Testis (tissue), 3 donors: ENCODE measurements around the gene STRN4. TPM values are rescaled to one million over a fixed set of nuclear protein-coding genes. Genes with fewer than 3 reads are reported as not detected.

Experiments
- DNase-seq: peaks from one replicate; pipeline ENCODE4 v3.0.0-alpha.2; 2019
- H3K27ac ChIP-seq, 2 donors: fragments of 200-600 bp; sonication (generic); one replicate each; pipeline ENCODE4 v1.5.1; 2019
- H3K27me3 ChIP-seq: fragments of 200-600 bp; sonication (generic); one replicate; pipeline ENCODE4 v1.5.1; 2019
- H3K36me3 ChIP-seq: fragments of 200-600 bp; sonication (generic); one replicate; pipeline ENCODE4 v1.5.1; 2017; ENCODE audit warnings: low read depth; ENCODE audit errors: missing control alignments
- H3K4me1 ChIP-seq: fragments of 200-600 bp; sonication (generic); one replicate; pipeline ENCODE4 v1.5.1; 2019
- H3K4me3 ChIP-seq, 2 donors: fragments of 200-600 bp; sonication (generic); one replicate each; pipeline ENCODE4 v1.5.1; 2017 to 2019
- H3K9me3 ChIP-seq: fragments of 200-600 bp; sonication (generic); one replicate; pipeline ENCODE4 v1.5.1; 2017
- CTCF ChIP-seq, 3 experiments: fragments of 450-650 bp in 2 of 3; fragments of 200-600 bp in 1 of 3; sonication (generic) in 1 of 3; IDR thresholded peaks; one replicate each; pipeline ENCODE4 v1.5.1; 2016 to 2019; ENCODE audit warnings: antibody characterized with exemption in 3 of 3, mild to moderate bottlenecking in 2 of 3, moderate library complexity in 1 of 3
- POLR2A ChIP-seq: fragments of 450-650 bp; IDR thresholded peaks from one replicate; pipeline ENCODE4 v1.6.1; 2017; ENCODE audit warnings: antibody characterized with exemption, mild to moderate bottlenecking, moderate library complexity
- WGBS, 2 donors: methylation state at CpG; one replicate each; pipeline ENCODE4 v1.1.5; 2018; 5-methylcytosine and 5-hydroxymethylcytosine counted together
- intact Hi-C: fragments of 100-400 bp; cut with DNase I; formaldehyde crosslinking; loops from one replicate; pipeline ENCODE4 v1.15.1; 2023; ENCODE audit warnings: low total_unique reads
- polyA plus RNA-seq: library from polyadenylated mRNA; stranded (reverse); fragments of 350-450 nt; fragmentation: Illumina TruSeq; extraction: RNeasy Lipid Tissue Mini Kit (QIAGEN cat#74804); gene quantifications from one replicate; pipeline ENCODE4 v1.2.3, GENCODE V29; 2014; ENCODE audit warnings: low read depth, low replicate concordance; ENCODE audit not compliant: insufficient read depth
- total RNA-seq, 2 donors: library from RNA; depleted of rRNA; stranded (reverse); fragments of >200 nt; gene quantifications; one replicate each; pipeline ENCODE4 v1.2.3, GENCODE V29; 2016

STRN4 gene
- total and polyA plus RNA-seq, 3 donors from 2014 or later = 213 to 308 (median 229) TPM

- Histone ChIP-seq H3K9me3 (no peaks in the 10 kb centered on the region), H3K4me1 (no peaks in the 10 kb centered on the region), H3K36me3 (no peaks in the 10 kb centered on the region), H3K27me3 (no peaks in the 10 kb centered on the region), H3K4me3 (no peak overlapping the region), H3K27ac (no peak overlapping the region)
- DNase-seq = no peak
- 93 to 96% methylated on average over 11 to 14 of the region's 14 CpGs for WGBS, 2 donors
- intact Hi-C loops = no loop called here
- TF ChIP-seq POLR2A (no peak), CTCF (IDR thresholded peaks at IDR 0.05) (no peak)
Measured at GRCh38 chr19:46689358-46689757, 56.9 kb downstream of the STRN4 start.

- WGBS, 2 donors = 86 to 89% methylated on average over 6 of the region's 6 CpGs
- H3K4me1 ChIP-seq = no peaks in the 10 kb centered on the region
- no peak overlapping the region for H3K4me3 ChIP-seq
- no peak for DNase-seq
- intact Hi-C loops = no loop called here
- H3K27ac ChIP-seq = no peak overlapping the region
- no peaks in the 10 kb centered on the region for H3K27me3 ChIP-seq
- no peaks in the 10 kb centered on the region for H3K9me3 ChIP-seq
- TF ChIP-seq CTCF (IDR thresholded peaks at IDR 0.05) = no peak
- no peak for TF ChIP-seq POLR2A
- H3K36me3 ChIP-seq = no peaks in the 10 kb centered on the region
Measured at GRCh38 chr19:46687438-46688145, 58.7 kb downstream of the STRN4 start.

GRCh38 chr19:46685189-46685588, 61.1 kb downstream of the STRN4 start:
- Histone ChIP-seq H3K4me1 (no peaks in the 10 kb centered on the region), H3K27me3 (no peaks in the 10 kb centered on the region), H3K9me3 (no peaks in the 10 kb centered on the region), H3K27ac (no peak overlapping the region), H3K4me3 (no peak overlapping the region), H3K36me3 (no peaks in the 10 kb centered on the region)
- WGBS, 2 donors = 76 to 93% methylated on average over 3 of the region's 3 CpGs
- intact Hi-C loops = no loop called here
- TF ChIP-seq POLR2A (no peak), CTCF (IDR thresholded peaks at IDR 0.05) (no peak)
- no peak for DNase-seq

- H3K27me3 ChIP-seq = no peaks in the 10 kb centered on the region
- no peak for DNase-seq
- no peaks in the 10 kb centered on the region for H3K4me1 ChIP-seq
- no peaks in the 10 kb centered on the region for H3K9me3 ChIP-seq
- H3K36me3 ChIP-seq = no peaks in the 10 kb centered on the region
- 88 to 92% methylated on average over 4 to 26 of the region's 26 CpGs for WGBS, 2 donors
- intact Hi-C loops = no loop called here
- no peak overlapping the region for H3K4me3 ChIP-seq
- no peak overlapping the region for H3K27ac ChIP-seq
- TF ChIP-seq CTCF (IDR thresholded peaks at IDR 0.05) (no peak), POLR2A (no peak)
Measured at GRCh38 chr19:46678110-46678732, 68.0 kb downstream of the STRN4 start.
